SH-SY5Y (cell line): ENCODE measurements around the gene ARHGEF28.

Experiments used
- GATA2 ChIP-seq: IDR thresholded peaks from 2 replicates; pipeline ENCODE4 v1.6.1; 2011; ENCODE audit warnings: mild to moderate bottlenecking, low read depth, low read length
- GATA3 ChIP-seq: IDR thresholded peaks from 2 replicates; pipeline ENCODE4 v1.6.1; 2011; ENCODE audit warnings: low read depth, mild to moderate bottlenecking, low read length, moderate library complexity

ARHGEF28 gene

DNA sequence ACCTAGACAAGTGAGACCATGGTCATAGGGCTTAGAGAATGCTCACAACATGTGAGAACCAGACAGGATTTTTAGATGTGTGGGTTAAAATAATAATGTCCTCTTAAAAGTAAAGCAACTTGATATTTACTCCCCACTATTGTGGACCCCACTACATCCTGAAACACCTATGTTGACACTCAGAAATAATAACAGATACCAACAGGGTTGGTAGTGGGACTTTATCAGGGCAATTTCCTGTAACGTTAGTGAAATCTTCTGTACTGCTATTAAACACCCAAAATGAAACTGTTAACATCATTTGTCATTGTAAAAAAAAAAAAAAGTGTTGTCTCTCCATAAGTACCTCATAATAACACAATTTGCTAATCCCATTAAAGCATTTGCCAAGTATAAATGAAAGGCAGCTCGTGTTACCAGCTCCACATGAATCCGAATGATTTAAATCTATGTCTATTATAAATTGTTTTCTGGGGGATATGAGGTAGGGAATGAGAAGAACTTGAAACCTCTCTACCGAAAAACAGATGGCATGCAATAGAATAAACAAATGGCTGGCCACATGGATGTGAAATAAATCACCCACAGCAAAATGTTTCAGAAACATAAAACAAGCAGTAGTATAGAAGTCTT lies 285.9 kb downstream of the ARHGEF28 start:
- TF ChIP-seq GATA2 (no peak), GATA3 (no peak)

DNA sequence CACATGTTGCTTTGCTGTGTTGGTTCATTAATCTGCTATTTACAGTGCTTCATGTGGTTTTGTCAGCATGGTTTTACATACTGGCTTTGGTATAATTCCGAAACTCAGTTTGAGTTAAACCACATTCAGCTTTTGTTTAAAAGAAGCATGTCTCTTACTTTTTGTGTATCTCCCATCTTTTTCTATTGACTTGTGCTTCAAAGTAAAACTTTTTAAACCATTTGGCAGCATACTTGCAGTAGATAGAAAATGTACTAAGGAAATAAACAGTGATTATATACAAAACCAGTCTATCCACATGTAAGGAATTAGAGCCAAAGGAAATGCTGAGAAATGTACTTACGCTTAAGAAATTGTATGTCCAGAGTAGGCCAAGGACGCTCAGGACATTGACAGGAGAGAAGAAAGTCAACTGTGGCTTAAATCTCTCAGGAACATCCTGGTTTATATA lies 286.9 kb downstream of the ARHGEF28 start:
- TF ChIP-seq GATA2: no peak
- no peak for TF ChIP-seq GATA3

DNA sequence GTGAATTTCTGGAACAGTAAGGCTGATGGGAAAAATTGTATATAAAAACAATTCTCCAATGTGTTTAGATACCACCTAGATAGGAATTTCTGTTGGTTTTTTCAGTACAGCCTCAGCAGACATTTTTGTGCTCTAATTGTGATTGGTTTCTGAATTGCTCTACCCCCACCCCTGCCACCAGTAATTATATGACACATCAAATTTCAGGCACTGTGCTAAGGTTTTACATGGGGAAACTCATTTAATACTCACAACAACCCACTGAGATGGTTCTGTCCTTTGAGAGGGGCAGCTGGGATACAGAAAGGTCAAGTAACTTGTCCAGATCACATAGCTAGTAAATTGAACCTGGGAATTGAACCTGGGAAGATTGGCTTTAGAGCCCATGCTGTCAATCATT lies 288.0 kb downstream of the ARHGEF28 start:
- TF ChIP-seq GATA3 (no peak), GATA2 (no peak)

DNA sequence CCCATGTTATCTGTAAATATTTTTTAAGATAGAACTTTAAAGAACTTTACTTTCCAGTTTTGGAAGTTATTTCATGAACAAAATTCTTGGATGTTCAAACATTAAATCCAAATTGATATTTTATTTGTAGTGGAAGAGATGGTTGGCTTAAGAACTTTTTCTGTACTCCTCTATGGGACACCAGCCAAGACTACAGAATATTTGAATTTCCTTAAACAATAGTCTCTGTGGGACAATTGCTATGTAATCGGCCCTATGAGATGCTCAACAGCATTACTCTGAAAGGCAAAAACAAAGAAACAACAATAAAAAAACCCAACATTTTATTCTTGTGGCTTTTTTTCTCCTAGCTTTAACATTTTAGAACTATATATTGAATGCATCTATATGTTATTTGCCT lies 289.3 kb downstream of the ARHGEF28 start:
- no peak for TF ChIP-seq GATA2
- no peak for TF ChIP-seq GATA3

DNA sequence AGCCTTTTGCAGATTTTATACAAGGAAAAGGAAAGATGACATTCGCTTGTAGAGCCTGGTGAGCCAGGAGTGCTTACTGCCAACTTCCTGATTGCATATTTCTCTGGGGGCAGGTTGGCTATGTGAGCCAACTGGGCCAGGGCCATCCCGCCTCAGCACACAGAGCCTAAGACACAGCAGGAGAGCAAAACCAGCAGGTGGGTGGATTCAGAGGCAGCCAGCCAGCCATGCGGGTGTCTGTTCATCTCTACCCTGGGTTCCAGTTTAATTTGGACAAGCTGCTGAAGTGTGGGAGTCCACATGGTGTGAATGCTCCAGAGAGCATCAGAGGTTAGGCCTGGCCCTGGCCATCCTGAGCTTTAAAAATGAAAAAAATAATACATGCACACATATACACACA lies 291.4 kb downstream of the ARHGEF28 start:
- TF ChIP-seq GATA2 (no peak), GATA3 (no peak)

DNA sequence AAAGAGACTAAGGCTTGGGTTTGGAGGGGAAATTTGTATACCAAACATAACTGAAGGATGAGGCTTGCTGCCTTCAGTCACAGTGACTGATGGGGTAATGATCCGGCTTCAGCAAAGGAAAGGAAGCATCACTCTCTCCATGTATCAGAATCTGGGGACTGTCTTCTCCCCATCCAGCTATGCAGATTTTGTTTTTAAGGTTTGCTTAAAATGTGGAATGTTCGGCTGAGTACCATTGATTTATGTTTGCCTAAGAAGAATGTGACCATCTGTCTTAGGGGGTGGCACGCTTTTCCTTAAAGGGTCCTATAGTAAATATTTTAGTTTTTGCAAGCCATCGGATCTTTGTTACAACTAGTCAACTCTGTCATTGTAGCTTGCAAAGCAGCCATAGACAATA lies 291.9 kb downstream of the ARHGEF28 start:
- TF ChIP-seq GATA3: no peak
- TF ChIP-seq GATA2: no peak

DNA sequence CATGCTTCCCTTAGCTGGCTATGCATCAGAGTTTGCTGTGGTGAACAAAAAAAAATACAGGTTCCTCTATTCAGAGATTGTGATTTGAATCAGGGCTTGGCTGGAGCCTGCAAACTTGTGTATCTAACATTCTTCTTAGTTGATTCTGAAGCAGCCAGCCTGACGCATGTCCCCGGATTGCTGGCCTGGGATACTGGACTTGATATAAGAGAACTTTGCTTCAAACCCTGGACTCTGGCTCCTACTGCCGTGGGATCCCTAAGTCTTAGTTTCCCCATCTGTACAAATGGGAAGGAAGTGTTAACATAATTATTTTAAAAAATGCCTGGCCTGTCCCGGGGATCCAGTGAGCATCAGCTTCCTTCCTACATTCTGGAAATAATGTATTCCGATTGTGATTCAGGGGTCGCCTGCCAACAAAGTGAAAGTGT lies 292.8 kb downstream of the ARHGEF28 start:
- TF ChIP-seq GATA3 (no peak), GATA2 (no peak)

DNA sequence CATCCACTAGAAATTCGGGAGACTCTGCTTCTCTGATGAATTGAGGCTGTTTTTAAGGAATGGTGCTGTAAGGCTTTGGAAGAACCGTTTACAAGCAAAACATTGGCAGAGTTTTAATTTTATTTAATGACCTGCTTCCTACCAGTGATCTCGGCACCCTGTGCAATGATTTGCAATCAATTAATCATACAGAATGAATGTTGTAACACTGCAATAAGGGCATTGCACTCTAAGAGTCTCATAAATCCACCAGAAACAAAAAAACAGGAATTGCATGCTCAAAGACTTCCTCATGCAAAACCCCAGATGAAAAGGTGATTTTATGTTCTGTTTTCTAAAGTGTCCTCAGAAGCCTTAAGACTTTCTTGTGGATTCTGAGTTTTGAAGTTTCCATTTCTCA lies 295.7 kb downstream of the ARHGEF28 start:
- TF ChIP-seq GATA3: no peak
- TF ChIP-seq GATA2: no peak

DNA sequence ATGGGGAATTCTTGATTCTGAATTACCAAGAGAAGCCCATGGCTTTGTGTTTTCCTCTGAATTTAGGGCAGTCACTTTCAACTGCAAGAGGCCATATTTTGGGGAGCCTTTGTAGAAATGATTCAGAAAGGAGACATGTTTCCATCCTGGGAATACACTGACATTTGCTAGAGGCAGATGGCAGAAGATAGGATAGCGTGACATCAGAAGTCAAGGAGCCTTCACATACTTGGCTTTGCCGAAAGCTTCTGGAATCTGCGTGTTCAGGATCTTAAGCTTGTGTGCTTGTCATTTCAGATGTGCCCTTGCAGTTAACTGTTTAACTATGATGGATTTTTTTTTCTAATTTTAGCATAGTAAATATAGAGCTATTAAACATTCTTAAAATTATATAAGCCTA lies 296.2 kb downstream of the ARHGEF28 start:
- TF ChIP-seq GATA2 (no peak), GATA3 (no peak)

DNA sequence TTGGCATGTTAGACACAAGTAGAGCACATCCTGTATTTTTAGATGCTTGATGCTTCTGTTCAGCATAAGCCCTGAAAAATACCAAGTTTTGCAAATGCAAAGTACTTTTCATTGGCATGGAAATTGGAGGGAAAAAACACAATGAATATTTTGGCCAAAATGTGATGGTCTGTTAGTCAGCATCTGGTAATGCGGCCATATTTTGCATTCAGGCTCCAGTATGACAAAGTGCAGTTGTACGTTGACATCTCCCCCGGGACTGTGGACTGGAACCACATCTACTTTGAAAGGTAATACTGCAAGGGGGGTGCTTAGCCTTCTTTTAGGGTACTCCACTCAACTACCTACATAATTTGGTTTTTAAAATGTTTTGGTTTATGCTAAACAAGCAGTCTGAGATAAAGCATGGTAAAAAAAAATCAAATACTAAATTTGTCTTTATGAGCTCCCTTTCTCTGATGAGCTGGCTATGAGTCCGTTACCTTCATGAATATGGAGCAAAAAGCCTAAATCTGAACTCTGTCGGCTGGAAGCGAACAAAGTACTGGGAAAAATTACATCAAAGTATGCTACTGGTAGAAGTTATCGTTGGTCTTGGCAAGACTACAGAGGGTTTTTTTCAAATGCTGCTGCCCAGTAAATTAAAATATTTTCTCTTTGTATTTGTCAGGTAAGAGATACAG lies 297.0 kb downstream of the ARHGEF28 start:
- TF ChIP-seq GATA3 (no peak), GATA2 (no peak)

DNA sequence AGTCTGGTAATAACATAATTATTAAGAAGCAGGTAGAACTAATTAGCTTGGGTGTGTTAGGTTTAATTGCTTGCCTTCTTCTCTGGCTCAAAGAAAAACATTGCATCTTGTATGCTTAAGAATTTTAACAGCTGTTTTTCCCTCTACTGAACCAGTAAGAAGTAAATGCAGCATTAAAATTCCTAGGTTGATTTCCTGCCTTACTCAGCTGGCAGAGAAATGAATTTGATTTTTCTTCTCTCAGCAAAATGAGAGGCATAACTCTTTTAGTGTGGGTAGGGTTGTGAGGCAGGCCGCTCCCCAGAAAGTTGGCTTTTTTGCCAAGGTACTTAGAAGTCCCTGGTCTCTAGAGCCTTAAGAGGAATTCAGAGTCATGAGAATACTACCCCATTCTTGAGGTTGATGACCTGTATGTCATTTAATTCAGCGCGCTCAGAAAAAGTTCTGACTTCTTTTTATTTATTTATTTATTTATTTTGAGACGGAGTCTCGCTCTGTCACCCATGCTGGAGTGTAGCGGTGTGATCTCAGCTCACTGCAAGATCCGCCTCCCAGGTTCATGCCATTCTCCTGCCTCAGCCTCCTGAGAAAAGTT lies 302.6 kb downstream of the ARHGEF28 start:
- TF ChIP-seq GATA2: no peak
- no peak for TF ChIP-seq GATA3

DNA sequence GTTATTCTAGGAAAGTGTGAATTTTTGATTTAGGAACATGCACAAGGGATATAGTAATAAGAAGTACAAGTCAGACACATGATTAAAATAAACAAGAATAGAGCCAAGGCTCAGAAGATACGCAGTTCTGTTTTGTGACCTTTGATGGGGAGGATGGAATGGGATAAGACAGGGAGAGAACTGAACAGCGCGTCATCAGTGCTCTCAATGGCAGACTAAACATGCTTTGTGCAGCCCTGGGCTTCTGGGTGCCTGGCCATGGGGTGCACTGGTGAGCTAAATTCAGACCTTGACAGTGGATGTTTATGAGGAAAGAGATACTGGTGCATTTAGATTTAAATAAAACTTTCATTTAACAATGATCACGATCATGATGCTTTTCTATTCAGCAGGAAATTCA lies 309.7 kb downstream of the ARHGEF28 start:
- TF ChIP-seq GATA2 (no peak), GATA3 (no peak)

DNA sequence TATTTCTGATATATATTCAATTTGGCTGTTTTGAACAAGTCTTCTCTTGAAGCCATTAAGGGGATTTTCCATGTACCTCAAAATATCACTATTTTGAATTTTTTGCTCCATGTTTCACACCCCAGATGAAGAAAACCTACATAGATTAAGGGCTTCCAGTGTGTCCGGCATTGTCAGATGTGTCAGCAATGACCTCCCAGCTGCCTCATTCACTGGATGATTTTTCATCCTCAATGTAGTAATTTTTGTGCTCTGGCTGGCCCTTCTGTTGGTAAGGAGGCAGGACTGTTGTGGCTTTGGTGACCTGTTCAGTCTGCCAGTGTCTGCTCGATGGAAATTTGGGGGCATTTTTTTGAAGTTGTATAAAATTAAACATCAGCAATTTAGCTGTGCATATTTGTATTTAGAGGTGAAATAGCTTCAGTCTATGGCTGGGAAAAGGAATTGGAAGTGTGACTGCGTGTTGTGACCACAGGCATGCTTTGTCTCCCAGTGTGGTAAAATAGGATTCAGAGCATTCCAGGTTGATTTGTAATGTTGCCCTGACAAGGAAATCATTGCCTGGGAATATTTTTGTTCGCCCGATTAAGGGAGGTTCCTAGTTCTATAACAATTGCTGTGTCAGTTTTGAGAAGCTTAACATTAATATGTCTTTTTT lies 312.4 kb downstream of the ARHGEF28 start:
- TF ChIP-seq GATA3: no peak
- no peak for TF ChIP-seq GATA2

DNA sequence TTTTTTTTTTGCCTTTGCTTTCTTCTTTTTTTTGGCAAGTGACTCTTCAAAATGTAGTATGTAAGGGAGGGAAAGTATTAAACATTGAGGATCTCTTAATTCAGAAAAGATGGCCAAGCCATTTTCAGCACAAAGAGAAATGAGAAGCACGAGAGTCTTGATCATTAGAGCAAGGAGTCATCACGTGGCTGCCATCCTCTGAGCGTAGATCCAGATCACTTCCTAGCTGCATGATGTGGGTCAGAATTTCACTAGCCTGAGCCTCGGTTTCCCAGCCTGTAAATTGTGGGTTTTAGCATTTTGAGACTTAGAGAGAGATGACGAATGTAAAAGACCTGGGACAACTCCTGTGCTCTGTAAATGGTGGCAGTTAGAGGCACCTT lies 312.9 kb downstream of the ARHGEF28 start:
- no peak for TF ChIP-seq GATA3
- TF ChIP-seq GATA2: no peak
